ENCODE measurements around the gene C13orf46.

The C13orf46 gene

DNA sequence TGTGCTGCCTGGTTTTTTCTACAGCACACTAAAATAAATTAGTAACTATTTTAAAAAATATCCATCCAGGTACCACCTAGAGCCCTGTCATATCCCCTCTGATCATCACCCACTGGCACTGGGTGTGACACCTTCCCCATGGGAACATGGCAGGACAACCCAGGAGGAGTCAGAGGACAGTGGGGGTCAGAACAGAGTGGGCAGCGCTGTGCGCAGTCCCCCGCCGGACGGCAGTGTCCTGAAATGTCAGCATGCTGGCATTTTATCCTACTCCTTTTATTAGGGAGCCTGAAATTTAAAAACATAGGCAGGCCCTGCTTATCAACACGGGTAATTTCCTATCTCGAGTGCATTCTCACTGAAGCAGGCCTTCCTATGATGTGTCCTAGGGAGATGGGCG is 67.9 kb downstream of the C13orf46 start:
- no peak overlapping the region for H3K4me3 ChIP-seq (ENCODE audit: low read depth, low read length)
- no peak for DNase-seq
- in situ Hi-C loops (cut with HindIII; ENCODE audit: low pct_ligation_motif_present, low sequenced_read_pairs), result no loop called here
- no peak overlapping the region for H3K27ac ChIP-seq
- TF ChIP-seq, protein P1, sequence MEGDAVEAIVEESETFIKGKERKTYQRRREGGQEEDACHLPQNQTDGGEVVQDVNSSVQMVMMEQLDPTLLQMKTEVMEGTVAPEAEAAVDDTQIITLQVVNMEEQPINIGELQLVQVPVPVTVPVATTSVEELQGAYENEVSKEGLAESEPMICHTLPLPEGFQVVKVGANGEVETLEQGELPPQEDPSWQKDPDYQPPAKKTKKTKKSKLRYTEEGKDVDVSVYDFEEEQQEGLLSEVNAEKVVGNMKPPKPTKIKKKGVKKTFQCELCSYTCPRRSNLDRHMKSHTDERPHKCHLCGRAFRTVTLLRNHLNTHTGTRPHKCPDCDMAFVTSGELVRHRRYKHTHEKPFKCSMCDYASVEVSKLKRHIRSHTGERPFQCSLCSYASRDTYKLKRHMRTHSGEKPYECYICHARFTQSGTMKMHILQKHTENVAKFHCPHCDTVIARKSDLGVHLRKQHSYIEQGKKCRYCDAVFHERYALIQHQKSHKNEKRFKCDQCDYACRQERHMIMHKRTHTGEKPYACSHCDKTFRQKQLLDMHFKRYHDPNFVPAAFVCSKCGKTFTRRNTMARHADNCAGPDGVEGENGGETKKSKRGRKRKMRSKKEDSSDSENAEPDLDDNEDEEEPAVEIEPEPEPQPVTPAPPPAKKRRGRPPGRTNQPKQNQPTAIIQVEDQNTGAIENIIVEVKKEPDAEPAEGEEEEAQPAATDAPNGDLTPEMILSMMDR (IDR thresholded peaks at IDR 0.05; ENCODE audit: low read depth, low read length, missing control alignments), result no peak
- no peaks in the 10 kb centered on the region for H3K27me3 ChIP-seq (replicated peaks)
- H3K36me3 ChIP-seq (replicated peaks), result no peaks in the 10 kb centered on the region

DNA sequence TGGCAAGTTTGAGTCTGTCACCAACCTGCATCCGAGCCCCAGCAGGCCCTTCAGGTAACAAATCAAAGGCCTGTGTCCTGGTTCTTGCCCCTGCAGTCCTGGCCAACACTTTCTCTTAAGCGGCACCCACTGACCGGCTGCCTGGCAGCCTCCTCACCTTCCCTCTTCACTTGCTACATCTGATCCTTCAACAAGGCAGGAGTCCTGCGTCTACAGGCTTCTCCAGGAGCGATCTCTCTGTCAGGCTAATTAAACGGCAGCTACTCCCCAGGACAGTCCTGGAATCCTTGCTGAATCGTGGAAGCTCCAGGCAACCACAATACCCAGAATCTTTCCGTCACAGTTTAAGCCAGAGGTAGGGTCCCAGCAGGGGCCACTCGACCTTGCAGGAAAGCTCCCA is 68.9 kb downstream of the C13orf46 start:
- Histone ChIP-seq H3K27ac (no peak overlapping the region), H3K4me3 (ENCODE audit: low read depth, low read length) (no peak overlapping the region), H3K36me3 (replicated peaks) (no peaks in the 10 kb centered on the region), H3K27me3 (replicated peaks) (no peaks in the 10 kb centered on the region)
- in situ Hi-C loops (cut with HindIII; ENCODE audit: low pct_ligation_motif_present, low sequenced_read_pairs), result no loop called here
- TF ChIP-seq, protein P1 (IDR thresholded peaks at IDR 0.05; ENCODE audit: low read depth, low read length, missing control alignments), result no peak
- DNase-seq, result no peak

DNA sequence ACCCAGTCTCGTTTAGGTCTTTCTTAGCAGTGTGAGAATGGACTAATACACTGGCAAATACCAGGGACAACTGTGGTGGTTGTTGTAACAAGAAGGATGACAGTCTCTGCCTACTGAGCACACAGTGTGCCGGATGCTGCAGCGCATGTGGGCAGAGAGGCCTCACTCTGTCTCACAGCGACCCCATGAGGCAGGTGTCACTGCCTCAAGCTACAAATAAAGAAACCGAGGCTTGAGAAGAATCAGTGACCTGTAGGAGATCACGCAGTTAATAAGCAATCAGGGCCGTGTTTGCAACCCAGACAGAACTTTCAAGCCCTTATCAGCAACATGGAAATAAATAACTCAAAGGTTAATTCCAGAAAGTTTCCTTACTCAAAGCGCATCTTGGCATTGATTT is 69.5 kb downstream of the C13orf46 start:
- in situ Hi-C loops (cut with HindIII; ENCODE audit: low pct_ligation_motif_present, low sequenced_read_pairs), result no loop called here
- no peaks in the 10 kb centered on the region for H3K36me3 ChIP-seq (replicated peaks)

GRCh38 chr13:113903912-113904311 is 70.0 kb downstream of the C13orf46 start:
- Histone ChIP-seq H3K4me3 (ENCODE audit: low read depth, low read length) (no peak overlapping the region), H3K27ac (no peak overlapping the region), H3K27me3 (replicated peaks) (no peaks in the 10 kb centered on the region), H3K36me3 (replicated peaks) (no peaks in the 10 kb centered on the region)
- in situ Hi-C loops (cut with HindIII; ENCODE audit: low pct_ligation_motif_present, low sequenced_read_pairs), result no loop called here
- DNase-seq, result no peak
- TF ChIP-seq, protein P1 (IDR thresholded peaks at IDR 0.05; ENCODE audit: low read depth, low read length, missing control alignments), result no peak

More for the DNA sequence above, 69.5 kb downstream of the C13orf46 start:
- no peak for DNase-seq
- H3K27ac ChIP-seq, result no peak overlapping the region
- H3K4me3 ChIP-seq (ENCODE audit: low read depth, low read length), result no peak overlapping the region
- TF ChIP-seq, protein P1 (IDR thresholded peaks at IDR 0.05; ENCODE audit: low read depth, low read length, missing control alignments), result peak; percentile 76
- no peaks in the 10 kb centered on the region for H3K27me3 ChIP-seq (replicated peaks)

Data from brain microvascular endothelial cell (primary cell).